SIG-M5 treated with dmso at 0.1 percent for 504 hours (cell line): ENCODE data around the gene CNKSR1.

Experiments used
- DNase-seq: peaks from one replicate; lab custom pipeline; 2025; ENCODE audit not compliant: unreplicated experiment; lab: John Stamatoyannopoulos, UW

The CNKSR1 gene

DNA sequence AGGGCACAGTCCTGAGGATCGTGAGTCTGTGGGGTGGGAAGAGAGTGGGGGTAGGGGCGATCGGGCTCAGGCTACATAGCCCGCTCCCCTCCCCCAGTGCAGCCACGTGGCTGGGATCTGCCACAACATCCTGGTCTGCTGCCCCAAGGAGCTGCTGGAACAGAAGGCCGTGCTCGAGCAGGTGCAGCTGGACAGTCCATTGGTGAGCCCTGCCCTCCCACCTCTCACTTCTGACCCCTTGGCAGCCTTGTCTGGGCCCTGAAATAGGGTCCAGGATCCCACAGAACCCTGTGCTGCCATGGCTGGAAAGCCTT lies 5.0 kb downstream of the CNKSR1 start:
- no peak for DNase-seq

DNA sequence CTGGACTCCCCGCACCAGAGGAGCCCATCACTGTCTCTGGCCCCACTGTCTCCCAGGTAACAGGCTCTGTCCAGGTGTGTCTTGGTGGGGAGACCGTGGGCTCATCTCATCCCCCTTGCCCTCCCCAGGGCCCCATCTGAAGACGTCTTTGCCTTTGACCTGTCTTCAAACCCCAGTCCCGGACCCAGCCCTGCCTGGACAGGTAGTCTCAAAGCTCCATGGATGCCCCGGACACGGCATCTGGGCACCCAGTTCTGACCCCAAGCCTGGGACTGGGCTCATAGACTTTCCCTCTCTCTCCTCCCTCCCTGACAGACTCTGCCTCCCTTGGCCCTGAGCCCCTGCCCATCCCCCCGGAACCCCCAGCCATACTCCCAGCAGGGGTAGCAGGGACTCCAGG lies 6.8 kb downstream of the CNKSR1 start:
- no peak for DNase-seq

DNA sequence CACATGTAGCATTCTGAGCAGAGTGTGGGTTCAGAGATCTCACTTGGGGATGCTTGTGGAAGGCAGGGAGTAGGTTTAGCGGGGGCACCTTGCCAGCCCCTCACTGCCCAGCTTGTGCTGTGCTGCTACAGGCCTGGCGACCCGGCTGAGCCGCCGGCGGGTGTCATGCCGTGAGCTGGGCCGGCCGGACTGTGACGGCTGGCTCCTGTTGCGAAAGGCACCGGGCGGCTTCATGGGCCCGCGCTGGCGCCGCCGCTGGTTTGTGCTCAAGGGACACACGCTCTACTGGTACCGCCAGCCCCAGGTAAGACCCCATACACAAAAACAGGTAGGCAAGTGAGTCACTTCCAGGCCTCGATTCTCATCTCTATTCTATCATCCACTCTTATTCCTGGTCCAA lies 7.6 kb downstream of the CNKSR1 start:
- no peak for DNase-seq

DNA sequence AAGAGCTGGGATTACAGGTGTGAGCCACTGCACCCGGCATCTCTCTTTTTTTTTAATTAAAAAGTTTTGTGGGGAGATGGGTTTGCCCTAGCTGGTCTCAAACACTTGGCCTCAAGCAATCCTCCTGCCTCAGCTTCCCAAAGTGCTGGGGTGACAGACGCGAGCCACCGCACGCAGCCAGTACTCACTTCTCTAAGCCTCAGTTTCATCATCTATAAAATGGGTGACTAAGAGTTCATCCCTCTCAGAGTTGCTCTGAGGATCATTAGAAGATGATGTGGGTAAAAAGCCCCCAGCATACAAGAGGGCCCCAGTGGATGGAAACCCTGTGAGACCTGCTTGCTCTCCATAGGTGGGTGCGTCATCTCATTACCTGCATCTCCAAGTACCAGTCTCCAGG lies 10.6 kb downstream of the CNKSR1 start:
- no peak for DNase-seq

DNA sequence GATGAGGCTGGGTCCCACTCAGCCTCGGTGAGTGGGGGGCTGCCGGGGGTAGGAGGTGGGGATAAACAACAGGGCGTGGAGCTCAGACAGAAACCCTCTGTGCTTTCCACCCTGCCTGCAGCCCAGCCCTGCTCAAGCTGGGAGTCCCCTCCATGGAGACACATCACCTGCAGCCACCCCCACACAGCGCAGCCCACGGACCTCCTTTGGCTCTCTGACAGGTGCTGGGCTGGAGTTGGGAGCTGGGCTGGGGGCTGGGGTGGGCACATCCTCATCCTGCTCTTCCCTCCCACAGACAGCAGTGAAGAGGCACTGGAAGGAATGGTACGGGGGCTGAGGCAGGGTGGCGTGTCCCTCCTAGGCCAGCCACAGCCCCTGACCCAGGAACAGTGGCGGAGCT lies 11.2 kb downstream of the CNKSR1 start:
- no peak for DNase-seq

DNA sequence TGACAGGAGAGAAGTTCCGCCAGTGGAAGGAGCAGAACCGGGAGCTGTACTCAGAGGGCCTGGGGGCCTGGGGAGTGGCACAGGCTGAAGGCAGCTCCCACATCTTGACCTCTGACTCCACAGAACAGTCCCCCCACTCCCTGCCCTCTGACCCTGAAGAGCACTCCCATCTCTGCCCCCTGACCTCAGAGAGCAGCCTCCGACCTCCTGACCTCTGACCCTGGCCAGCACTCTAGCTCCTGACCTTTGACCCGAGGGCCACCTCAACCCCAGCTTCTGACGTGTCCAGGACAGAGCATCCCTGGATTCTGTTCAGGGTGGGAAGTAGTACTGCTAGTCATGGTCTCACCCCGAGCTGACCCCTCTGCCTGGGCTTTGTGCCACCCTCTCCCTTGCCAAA lies 12.0 kb downstream of the CNKSR1 start:
- DNase-seq: no peak

DNA sequence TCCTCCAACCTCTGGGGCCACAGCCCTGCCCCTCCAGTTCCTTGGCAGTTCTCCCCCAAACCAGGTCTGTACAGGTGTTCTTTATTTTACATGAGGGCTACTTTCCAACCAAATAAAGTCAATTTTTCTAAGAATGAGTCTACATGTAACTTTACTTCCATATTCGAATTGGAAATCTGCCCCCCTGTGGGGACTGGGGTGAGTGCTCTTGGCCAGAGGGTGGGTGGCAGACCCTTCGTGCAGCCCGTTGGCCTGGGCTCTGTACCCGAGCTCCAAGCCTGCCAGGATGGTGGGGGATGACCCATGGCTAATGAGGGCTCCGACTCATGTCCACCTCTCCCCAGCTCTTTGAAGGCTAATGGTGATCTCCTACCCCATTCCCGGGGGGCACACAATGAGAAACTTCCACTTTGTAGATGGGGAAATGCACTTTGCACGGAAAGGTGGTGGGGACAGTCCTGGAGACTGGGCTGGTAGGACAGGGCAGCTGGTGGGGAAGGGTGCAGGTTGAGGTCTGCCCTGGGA lies 12.5 kb downstream of the CNKSR1 start:
- DNase-seq: no peak

DNA sequence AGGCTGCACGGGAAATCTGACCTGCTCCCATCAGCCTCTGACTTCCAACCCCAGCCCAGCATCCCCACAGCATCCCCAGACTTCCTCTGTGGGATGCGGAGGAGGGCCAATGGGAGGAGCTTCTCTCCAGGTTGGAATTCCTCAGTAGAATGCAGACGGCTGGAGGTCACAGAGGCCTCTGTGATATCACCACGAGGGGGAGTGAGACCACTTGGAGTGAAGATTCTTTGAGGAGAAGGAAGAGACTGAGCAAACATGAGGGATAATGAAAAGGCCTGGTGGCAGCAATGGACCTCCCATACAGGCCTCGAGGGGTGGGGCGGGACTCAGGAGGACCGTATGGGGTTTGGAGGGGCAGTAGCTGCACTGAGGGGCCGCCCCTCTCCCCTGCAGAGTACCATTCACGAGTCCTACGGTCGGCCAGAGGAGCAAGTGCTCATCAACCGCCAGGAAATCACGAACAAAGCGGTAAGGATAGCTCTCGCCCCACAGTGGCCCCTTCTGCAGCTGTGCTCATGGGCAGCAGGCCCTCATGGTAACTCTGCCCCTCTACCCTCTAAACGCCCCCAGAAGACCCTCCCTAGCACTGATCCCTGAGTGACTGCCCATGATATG lies 13.2 kb downstream of the CNKSR1 start, which contains the start of gene CATSPER4:
TSS of gene CATSPER4 (plus strand) at position 230 of the 615 bp plus-strand sequence. CDS start at position 256, 26 bp downstream.
- no peak for DNase-seq

DNA sequence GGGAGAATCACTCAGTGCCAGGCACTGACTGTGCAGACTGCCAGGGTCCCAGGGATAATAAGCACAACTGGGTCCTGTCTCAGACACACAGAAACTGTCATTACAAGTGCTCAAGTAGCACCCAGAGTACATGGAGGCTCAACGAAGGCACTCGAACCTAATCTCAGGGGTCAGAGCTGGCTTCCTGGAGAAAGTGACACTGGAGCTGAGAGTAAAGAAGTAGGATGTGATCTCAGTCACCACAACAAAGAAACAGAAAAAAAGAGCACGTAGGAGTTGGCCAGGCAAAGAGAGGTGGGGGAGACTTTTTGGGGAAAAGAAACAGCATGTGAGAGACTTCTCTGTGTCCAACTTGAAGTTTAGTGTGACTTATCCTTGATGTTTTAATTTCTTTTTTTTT lies 14.4 kb downstream of the CNKSR1 start:
- DNase-seq: no peak

DNA sequence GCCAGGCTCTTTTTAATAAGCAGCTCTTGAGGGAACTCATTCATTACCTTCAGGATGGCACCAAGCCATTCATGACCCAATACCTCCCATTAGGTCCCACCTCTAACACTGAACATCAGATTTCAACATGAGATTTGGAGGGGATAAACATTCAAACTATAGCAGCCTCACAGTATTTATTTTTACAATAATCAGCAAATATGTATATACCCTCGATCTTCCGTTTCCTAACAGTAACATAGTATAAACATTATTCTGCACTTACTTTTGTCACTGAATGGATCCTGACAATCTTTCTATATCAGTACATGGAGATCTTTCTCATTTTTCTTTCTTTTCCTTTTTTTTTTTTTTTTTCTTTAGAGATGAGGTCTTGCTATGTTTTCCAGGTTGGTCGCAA lies 18.5 kb downstream of the CNKSR1 start:
- no peak for DNase-seq

DNA sequence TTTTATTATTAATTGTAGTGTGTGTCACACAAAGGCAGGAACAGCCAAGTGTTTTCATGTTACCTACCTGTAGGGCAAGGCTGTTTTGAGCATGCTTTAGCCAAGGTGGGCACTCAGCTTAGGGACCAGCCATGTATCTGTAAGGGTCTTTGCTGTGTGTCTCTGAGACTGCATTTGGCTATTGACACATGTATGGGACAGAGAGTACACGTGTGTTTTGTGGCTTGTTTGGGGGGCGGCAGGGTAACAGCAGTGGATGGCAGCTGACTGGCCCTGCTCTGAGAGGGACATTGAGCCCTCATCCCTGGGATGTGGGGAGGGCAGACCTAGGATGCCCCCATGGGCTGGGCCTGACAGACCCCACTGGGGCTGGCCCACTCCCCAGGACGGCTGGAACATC lies 20.0 kb downstream of the CNKSR1 start:
- DNase-seq: no peak

DNA sequence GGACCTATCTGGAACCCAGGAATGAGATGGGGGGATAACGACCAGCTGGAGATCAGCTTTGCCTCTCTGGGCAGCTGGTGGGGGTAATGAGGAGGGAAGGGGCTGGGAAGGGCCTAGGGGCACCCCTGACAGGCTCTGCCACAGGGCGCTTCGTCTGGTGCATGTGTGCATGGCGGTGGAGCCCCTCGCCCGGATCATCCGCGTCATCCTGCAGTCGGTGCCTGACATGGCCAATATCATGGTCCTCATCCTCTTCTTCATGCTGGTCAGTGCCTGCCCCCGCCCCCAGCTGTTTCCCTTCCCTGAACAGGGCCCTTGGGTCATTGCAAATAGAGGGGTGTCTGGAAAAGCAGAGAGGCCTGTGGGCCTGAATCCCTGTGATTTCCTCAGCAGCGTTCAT lies 20.5 kb downstream of the CNKSR1 start:
- DNase-seq: no peak

DNA sequence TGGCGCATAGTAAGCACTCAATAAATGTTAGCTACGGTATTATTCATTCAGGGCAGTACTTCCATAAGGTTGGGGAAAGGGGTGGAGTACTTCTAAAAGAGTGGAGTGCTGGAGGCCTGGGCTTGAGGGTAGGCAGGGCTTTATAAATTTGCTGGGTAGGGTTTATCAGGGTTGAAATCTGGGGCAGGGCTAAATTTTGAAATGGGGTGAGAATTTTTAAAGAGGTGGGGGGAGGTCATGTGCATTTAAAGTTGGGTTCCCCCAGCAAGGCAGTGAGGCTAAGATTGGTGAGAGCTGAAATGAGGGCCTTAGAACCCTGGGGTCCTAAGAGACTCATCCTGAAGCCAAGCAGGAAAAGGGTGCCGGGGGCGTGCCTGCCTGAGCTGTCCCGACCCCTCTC lies 23.1 kb downstream of the CNKSR1 start:
- DNase-seq: no peak

DNA sequence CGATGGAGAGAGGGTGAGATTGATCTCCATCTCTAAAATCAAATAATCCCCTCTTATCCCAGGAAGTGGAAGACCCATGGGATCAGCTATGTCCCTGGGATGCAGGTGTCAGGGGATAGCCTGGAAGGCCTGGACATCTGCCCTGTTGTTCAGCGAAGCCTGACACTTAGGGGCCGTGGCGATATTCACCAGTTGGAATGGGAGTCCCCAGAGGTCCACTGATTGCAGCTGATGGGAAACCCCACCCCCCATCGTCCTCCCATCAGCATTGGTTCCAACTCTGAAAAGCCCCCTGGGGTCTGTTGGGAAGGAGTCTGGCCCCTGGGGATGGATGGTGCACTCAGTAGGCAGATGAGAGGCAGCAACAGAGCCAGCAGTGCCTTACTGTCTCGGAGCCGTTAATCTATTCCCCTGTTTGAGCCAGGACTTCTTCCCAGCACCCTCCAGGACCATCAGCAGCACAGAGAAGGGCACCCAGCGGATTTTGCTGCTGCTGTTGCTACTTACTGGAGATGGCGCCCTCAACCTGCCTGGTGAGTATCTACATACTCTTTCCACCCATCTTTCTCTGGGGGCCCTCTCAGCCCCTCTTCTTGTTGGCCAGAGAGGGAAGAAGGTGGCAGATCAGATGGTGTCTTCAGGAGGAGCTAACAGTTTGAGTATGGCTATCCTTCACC lies 26.5 kb downstream of the CNKSR1 start:
- no peak for DNase-seq

DNA sequence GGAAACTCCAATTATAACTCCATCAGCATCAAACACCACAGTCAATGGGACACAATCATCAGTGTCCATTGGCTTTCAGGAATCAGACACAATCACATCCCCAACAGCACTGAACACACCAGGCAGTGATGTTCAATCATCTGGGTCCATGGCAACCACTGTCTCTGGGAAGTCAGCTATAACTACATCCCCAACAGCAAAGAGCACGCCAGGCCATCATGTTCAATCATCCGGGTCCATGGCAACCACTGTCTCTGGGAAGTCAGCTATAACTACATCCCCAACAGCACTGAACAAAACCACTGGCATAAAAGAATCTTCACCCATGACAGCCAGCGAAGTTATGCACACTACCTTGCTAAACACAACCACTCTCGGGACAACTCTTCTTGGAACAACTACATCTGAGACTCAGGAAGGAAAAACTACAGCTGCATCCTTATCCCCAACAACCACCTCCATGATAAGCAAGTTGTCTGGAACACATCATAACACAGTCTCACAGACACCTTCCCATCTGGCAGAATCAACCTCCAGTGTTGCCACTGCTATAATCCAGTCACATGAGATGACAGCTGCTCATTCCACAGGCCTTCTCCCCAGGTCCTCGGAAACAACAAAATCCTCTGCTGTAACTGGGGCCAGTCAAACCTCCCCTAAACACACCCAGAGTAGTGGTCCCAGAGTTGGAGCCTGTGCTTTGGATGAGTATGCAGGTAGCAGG lies 33.0 kb downstream of the CNKSR1 start:
- DNase-seq: no peak

DNA sequence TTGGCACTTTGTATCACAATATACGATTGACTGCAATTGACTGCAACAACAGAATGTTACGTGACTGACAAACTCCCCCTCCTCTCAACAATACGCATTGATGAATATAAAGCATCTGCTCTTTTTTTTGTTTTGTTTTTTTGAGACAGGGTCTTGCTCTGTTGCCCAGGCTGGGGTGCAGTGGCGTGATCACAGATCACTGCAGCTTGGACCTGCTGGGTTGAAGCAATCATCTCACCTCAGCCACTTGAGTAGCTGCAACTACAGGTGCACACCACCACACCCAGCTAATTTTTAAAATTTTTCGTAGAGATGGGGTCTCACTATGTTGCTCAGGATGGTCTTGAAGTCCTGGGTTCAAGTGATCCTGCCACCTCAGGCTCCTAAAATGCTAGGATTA lies 35.4 kb downstream of the CNKSR1 start:
- no peak for DNase-seq

DNA sequence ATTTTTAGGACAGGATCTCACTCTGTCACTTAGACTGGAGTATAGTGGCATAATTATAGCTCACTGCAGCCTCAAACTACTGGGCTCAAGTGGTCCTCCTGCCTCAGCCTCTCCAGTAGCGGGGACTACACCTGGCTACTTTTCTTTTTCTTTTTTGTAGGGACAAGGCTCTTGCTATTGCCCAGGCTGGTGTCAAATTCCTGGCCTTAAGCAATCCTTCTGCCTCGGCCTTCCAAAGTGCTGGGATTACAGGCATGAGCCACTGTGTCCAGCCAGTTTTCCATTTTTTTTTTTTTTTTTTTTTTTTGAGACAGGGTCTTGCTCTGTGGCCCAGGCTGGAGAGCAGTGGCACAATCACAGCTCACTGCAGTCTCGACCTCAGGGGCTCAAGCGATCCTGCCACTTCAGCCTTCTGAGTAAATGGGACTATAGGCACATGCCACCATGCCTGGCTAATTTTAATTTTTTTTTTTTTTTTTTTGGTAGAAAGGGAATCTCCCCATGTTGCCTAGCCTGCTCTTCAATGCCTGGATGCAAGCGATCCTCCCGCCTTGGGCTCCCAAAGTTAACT lies 36.1 kb downstream of the CNKSR1 start:
- no peak for DNase-seq

DNA sequence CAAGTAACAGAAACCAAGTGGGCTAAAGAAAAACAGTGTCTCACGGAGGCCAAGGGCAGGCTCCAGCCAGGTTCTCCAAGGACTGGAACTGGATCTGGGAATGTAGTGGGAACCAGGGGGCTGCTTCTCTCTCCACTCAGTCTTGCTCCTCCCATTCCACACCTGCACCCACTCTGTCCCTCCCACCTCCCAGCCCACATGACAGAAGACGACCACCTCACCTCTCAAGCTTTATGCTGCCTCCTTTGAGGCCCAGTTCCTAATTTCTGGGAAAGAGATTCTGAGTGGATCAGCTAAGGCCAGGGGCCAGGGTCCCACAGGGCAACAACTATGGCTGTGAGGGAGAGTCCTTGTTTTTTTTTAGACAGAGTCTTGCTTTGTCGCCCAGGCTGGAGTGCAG lies 38.0 kb downstream of the CNKSR1 start:
- no peak for DNase-seq

DNA sequence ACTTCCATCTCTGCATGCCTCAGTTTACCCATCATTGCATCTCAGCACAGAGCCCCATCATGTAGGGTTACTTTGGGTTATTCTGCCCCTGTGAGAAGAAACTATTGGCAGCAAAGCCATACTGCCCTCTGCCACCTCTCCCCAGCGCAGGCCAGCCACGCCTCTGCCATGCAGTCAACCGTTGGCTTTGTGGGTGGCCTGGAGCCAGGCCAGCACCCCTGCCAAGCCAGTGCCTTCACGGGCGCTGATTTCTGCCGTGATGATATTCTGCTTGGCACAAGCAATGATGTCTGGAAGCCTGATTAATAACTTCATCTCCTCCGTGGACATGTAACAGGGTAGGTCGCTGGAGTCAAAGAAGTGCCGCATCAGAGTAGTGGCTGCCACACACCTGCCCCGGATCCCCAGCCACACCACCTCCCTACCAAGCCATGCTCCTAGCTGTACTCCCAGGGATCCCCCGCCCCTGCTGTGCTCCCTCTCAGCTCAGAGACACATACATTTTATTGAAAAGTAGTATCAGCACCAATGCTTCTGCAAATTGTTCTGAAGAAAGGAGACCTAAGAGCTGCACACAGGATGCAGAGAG lies 41.7 kb downstream of the CNKSR1 start:
- DNase-seq: no peak

DNA sequence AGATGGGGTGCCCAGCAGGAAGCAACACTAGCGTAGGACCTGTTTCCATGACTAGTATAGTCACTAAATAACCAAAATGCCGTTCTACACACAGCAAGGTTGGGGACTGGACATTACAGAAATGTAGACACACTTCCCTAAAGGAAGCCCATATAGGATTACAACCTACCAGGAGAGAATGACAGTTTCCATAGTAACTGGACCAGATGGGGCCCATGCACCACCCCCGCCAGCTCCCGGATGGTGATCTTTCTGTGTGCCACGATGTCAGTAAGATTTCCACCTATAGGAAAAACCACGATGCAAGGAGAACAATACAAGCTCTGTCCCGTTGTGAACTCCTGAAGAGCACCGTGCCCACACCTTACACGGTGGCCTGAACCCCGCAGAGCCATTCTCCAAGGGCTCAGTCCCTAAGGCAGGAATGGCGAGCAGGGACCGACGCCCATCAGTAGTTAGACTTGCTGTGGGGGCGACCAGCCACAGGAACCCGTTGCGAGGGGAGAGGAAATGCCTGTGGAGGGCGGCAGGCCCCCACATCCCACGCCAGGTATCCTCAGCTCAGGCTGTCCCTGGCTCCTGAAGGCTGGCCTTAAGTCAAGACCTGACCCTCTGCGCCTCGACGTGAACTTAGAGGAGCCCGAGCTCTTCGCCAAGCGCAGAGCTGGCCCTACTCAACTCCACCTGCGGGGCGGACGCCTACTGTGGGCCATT lies 43.1 kb downstream of the CNKSR1 start:
- no peak for DNase-seq

DNA sequence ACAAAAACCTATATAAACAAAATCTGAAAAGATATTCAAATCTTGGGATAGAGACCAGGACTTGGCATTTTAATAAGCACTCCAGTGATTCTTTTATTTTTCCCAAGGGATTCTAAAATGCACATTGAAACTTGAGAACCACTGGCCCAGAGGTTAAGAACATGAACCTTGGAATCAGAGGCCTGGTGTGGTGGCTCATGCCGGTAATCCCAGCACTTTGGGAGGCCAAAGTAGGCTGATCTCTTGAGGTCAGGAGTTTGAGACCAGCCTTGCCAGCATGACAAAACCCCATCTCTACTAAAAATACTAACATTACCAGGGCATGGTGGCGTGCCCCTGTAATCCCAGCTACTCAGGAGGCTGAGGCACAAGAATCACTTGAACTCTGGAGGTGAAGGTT lies 43.8 kb downstream of the CNKSR1 start:
- no peak for DNase-seq
